Measurements from ENCODE around the gene ASIC2.
A peak's percentile ranks its signal among the peaks of the same experiment; 100 is the strongest.
"Not testable (repeated sequence)": the region's sequence is repeated elsewhere in the genome, so short reads cannot be mapped to it uniquely, and the experiment has no call there.

The ASIC2 gene

DNA sequence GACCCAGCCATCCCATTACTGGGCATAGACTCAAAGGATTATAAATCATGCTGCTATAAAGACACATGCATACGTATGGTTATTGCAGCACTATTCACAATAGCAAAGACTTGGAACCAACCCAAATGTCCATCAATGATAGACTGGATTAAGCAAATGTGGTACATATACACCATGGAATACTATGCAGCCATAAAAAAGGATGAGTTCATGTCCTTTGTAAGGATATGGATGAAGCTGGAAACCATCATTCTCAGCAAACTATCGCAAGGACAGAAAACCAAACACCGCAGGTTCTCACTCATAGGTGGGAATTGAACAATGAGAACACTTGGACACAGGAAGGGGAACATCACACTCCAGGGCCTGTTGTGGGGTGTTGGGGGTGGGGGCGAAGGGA, 323.9 kb downstream of the ASIC2 start:
- H3K9me3 ChIP-seq (ENCODE audit: control insufficient read depth, insufficient read depth, low read depth, low read length), result not testable (repeated sequence)

DNA sequence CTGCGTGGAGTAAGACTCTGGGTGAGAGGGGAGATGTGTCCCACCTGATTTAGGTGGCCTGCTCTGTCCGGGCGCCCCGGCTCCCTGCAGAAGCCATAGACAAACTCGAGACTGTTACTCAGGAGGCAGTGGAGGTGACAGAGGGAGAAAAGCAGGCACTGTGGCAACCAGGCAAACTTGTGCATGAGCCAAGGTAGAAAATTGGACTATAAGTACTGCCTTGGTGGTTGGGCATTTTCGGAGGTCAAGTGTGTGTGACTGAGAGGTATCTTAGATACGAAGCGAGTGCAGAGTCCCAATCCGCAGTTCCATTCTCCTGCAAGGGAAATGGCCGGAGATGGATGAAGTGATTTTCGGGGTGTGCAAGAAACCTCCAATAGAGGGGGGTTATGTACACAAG, 328.6 kb downstream of the ASIC2 start:
- no peaks in the 10 kb centered on the region for H3K4me1 ChIP-seq (ENCODE audit: control insufficient read depth, insufficient read depth, low read length)
- no peak for TF ChIP-seq MYNN (tag by site-specific recombination; IDR thresholded peaks at IDR 0.05; ENCODE audit: borderline replicate concordance)
- TF ChIP-seq, protein P1, sequence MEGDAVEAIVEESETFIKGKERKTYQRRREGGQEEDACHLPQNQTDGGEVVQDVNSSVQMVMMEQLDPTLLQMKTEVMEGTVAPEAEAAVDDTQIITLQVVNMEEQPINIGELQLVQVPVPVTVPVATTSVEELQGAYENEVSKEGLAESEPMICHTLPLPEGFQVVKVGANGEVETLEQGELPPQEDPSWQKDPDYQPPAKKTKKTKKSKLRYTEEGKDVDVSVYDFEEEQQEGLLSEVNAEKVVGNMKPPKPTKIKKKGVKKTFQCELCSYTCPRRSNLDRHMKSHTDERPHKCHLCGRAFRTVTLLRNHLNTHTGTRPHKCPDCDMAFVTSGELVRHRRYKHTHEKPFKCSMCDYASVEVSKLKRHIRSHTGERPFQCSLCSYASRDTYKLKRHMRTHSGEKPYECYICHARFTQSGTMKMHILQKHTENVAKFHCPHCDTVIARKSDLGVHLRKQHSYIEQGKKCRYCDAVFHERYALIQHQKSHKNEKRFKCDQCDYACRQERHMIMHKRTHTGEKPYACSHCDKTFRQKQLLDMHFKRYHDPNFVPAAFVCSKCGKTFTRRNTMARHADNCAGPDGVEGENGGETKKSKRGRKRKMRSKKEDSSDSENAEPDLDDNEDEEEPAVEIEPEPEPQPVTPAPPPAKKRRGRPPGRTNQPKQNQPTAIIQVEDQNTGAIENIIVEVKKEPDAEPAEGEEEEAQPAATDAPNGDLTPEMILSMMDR (tag by site-specific recombination; IDR thresholded peaks at IDR 0.05), result no peak
- no peak for TF ChIP-seq ZNF610 (tag by site-specific recombination; IDR thresholded peaks at IDR 0.05; ENCODE audit: borderline replicate concordance)
- TF ChIP-seq KLF7 (tag by site-specific recombination; IDR thresholded peaks at IDR 0.05; ENCODE audit: borderline replicate concordance), result no peak
- TF ChIP-seq, protein P2, sequence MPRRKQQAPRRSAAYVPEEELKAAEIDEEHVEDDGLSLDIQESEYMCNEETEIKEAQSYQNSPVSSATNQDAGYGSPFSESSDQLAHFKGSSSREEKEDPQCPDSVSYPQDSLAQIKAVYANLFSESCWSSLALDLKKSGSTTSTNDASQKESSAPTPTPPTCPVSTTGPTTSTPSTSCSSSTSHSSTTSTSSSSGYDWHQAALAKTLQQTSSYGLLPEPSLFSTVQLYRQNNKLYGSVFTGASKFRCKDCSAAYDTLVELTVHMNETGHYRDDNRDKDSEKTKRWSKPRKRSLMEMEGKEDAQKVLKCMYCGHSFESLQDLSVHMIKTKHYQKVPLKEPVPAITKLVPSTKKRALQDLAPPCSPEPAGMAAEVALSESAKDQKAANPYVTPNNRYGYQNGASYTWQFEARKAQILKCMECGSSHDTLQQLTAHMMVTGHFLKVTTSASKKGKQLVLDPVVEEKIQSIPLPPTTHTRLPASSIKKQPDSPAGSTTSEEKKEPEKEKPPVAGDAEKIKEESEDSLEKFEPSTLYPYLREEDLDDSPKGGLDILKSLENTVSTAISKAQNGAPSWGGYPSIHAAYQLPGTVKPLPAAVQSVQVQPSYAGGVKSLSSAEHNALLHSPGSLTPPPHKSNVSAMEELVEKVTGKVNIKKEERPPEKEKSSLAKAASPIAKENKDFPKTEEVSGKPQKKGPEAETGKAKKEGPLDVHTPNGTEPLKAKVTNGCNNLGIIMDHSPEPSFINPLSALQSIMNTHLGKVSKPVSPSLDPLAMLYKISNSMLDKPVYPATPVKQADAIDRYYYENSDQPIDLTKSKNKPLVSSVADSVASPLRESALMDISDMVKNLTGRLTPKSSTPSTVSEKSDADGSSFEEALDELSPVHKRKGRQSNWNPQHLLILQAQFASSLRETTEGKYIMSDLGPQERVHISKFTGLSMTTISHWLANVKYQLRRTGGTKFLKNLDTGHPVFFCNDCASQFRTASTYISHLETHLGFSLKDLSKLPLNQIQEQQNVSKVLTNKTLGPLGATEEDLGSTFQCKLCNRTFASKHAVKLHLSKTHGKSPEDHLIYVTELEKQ (tag by site-specific recombination; IDR thresholded peaks at IDR 0.05; ENCODE audit: borderline replicate concordance), result no peak
- CTCF ChIA-PET, result no interaction called here
- no peak overlapping the region for H3K4me3 ChIP-seq (ENCODE audit: low read depth, low read length)
- no peaks in the 10 kb centered on the region for H3K9me3 ChIP-seq (ENCODE audit: control insufficient read depth, insufficient read depth, low read depth, low read length)
- no peaks in the 10 kb centered on the region for H3K36me3 ChIP-seq (ENCODE audit: control insufficient read depth in 2 of 2, insufficient read depth in 1 of 2, low read length in 2 of 2)
- no peak overlapping the region for H3K27ac ChIP-seq (ENCODE audit: extremely low read depth, low read depth, low read length)
- POLR2A ChIA-PET, result no interaction called here

More for the DNA sequence above, 323.9 kb downstream of the ASIC2 start:
- H3K27ac ChIP-seq (ENCODE audit: extremely low read depth, low read depth, low read length); POLR2A ChIA-PET; H3K36me3 ChIP-seq (ENCODE audit: control insufficient read depth in 2 of 2, insufficient read depth in 1 of 2, low read length in 2 of 2); H3K4me1 ChIP-seq (ENCODE audit: control insufficient read depth, insufficient read depth, low read length); CTCF ChIA-PET; H3K4me3 ChIP-seq (ENCODE audit: low read depth, low read length): not testable (repeated sequence)
- TF ChIP-seq ZNF146 (tag by site-specific recombination; IDR thresholded peaks at IDR 0.05), result peak; percentile 85
